Gastroesophageal sphincter (tissue), 3 donors: Measurements from ENCODE around the gene MCC.

Source experiments
- CTCF ChIP-seq, 4 experiments: fragments of 200-600 bp in 2 of 4; fragments of 450-650 bp in 2 of 4; sonication (generic) in 1 of 4; IDR thresholded peaks; one replicate each; pipeline ENCODE4 v1.5.1; 2017 to 2019; ENCODE audit warnings: antibody characterized with exemption in 4 of 4, mild to moderate bottlenecking in 2 of 4, moderate library complexity in 2 of 4
- EP300 ChIP-seq: sonication (generic); formaldehyde crosslinking; IDR thresholded peaks from one replicate; pipeline ENCODE4 v1.6.1; 2017; ENCODE audit warnings: antibody characterized with exemption, mild to moderate bottlenecking
- POLR2AphosphoS5 ChIP-seq: sonication (generic); formaldehyde crosslinking; IDR thresholded peaks from one replicate; pipeline ENCODE4 v1.6.1; 2017; ENCODE audit warnings: antibody characterized with exemption

- TF ChIP-seq POLR2AphosphoS5 = no peak
- TF ChIP-seq CTCF (IDR thresholded peaks at IDR 0.05) = no peak
- no peak for TF ChIP-seq EP300
Measured at GRCh38 chr5:113119246-113119924, 368.9 kb downstream of the MCC start.
